Measurements from ENCODE around the gene WDR81.
A peak's percentile ranks its signal among the peaks of the same experiment; 100 is the strongest.

WDR81 gene

GRCh38 chr17:1774390-1775176 lies 50.1 kb downstream of the WDR81 start:
- no peak for DNase-seq
- TF ChIP-seq, protein P1, sequence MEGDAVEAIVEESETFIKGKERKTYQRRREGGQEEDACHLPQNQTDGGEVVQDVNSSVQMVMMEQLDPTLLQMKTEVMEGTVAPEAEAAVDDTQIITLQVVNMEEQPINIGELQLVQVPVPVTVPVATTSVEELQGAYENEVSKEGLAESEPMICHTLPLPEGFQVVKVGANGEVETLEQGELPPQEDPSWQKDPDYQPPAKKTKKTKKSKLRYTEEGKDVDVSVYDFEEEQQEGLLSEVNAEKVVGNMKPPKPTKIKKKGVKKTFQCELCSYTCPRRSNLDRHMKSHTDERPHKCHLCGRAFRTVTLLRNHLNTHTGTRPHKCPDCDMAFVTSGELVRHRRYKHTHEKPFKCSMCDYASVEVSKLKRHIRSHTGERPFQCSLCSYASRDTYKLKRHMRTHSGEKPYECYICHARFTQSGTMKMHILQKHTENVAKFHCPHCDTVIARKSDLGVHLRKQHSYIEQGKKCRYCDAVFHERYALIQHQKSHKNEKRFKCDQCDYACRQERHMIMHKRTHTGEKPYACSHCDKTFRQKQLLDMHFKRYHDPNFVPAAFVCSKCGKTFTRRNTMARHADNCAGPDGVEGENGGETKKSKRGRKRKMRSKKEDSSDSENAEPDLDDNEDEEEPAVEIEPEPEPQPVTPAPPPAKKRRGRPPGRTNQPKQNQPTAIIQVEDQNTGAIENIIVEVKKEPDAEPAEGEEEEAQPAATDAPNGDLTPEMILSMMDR (IDR thresholded peaks at IDR 0.05), result no peak
- peaks cover 8% of the 10 kb centered on the region for H3K4me1 Mint-ChIP-seq
- peaks cover 54% of the 10 kb centered on the region for H3K36me3 Mint-ChIP-seq (ENCODE audit: low read depth)
- H3K27me3 Mint-ChIP-seq (ENCODE audit: low read depth, poor library complexity), result no peaks in the 10 kb centered on the region
- no peaks in the 10 kb centered on the region for H3K9me3 Mint-ChIP-seq
- H3K27ac Mint-ChIP-seq, result no peak overlapping the region
- no peak overlapping the region for H3K4me3 Mint-ChIP-seq

- Mint-ChIP-seq H3K4me1 (no peaks in the 10 kb centered on the region), H3K9me3 (no peaks in the 10 kb centered on the region), H3K27me3 (ENCODE audit: low read depth, poor library complexity) (no peaks in the 10 kb centered on the region), H3K27ac (peak overlapping the region; percentile 81), H3K36me3 (ENCODE audit: low read depth) (peaks cover 56% of the 10 kb centered on the region), H3K4me3 (no peak overlapping the region)
- TF ChIP-seq, protein P1 (IDR thresholded peaks at IDR 0.05), result no peak
- no peak for DNase-seq
These were observed 51.8 kb downstream of the WDR81 start for GRCh38 chr17:1776328-1776727.

DNA sequence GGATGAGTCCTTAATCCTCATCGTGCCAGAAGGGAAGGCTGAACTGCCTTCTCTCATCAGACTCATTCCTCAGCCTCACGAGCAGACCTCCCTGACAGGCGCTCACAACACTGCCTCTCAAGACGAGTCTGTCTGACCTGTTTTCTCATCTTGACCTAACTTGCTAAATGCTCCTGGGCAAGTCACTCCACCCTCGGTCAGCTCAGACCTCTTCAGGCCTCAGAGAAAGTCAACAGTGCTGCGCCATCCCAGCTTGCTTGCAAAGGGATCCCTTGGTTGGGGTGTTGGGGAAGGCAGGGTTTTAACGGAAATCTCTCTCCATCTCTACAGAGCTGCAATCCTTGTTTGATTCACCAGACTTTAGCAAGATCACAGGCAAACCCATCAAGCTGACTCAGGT lies 52.4 kb downstream of the WDR81 start:
- no peak for DNase-seq
- TF ChIP-seq, protein P1 (IDR thresholded peaks at IDR 0.05), result no peak
- H3K4me3 Mint-ChIP-seq, result no peak overlapping the region
- no peaks in the 10 kb centered on the region for H3K9me3 Mint-ChIP-seq
- H3K27me3 Mint-ChIP-seq (ENCODE audit: low read depth, poor library complexity), result no peaks in the 10 kb centered on the region
- peak overlapping the region; percentile 91 for H3K27ac Mint-ChIP-seq
- peaks cover 56% of the 10 kb centered on the region for H3K36me3 Mint-ChIP-seq (ENCODE audit: low read depth)
- H3K4me1 Mint-ChIP-seq, result no peaks in the 10 kb centered on the region

- TF ChIP-seq, protein P1 (IDR thresholded peaks at IDR 0.05), result no peak
- no peak overlapping the region for H3K4me3 Mint-ChIP-seq
- H3K36me3 Mint-ChIP-seq (ENCODE audit: low read depth), result peaks cover 62% of the 10 kb centered on the region
- no peak for DNase-seq
- H3K27me3 Mint-ChIP-seq (ENCODE audit: low read depth, poor library complexity), result no peaks in the 10 kb centered on the region
- no peaks in the 10 kb centered on the region for H3K9me3 Mint-ChIP-seq
- peak overlapping the region; percentile 29 for H3K27ac Mint-ChIP-seq
- H3K4me1 Mint-ChIP-seq, result peaks cover 10% of the 10 kb centered on the region
These were observed 55.1 kb downstream of the WDR81 start for GRCh38 chr17:1779571-1780131.

GRCh38 chr17:1782171-1782567 lies 57.7 kb downstream of the WDR81 start:
- H3K27ac Mint-ChIP-seq, result no peak overlapping the region
- no peak overlapping the region for H3K4me3 Mint-ChIP-seq
- no peaks in the 10 kb centered on the region for H3K9me3 Mint-ChIP-seq
- no peak for DNase-seq
- peaks cover 61% of the 10 kb centered on the region for H3K36me3 Mint-ChIP-seq (ENCODE audit: low read depth)
- TF ChIP-seq, protein P1 (IDR thresholded peaks at IDR 0.05), result no peak
- no peaks in the 10 kb centered on the region for H3K27me3 Mint-ChIP-seq (ENCODE audit: low read depth, poor library complexity)
- peaks cover 11% of the 10 kb centered on the region for H3K4me1 Mint-ChIP-seq

DNA sequence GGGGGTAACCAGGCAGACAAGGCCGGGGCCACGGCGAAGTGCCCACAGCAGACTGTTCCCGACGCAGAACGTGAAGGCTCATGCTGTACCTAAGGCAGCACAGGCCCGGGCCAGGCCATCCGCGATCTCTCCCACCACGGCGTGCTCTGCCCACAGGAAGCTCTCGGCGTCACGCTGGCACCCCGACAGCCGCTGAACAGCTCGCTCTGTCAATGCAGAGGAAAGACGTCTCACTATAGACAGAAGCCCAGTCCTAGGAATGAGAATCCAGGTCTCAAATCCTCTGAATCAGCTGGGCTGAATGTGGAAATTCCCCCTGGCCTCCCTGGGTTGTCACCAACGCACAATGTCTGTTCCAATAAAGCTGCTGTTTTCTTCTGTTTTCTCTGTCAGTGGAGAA lies 58.8 kb downstream of the WDR81 start:
- DNase-seq, result no peak
- no peaks in the 10 kb centered on the region for H3K27me3 Mint-ChIP-seq (ENCODE audit: low read depth, poor library complexity)
- peaks cover 18% of the 10 kb centered on the region for H3K4me1 Mint-ChIP-seq
- no peaks in the 10 kb centered on the region for H3K9me3 Mint-ChIP-seq
- TF ChIP-seq, protein P1 (IDR thresholded peaks at IDR 0.05), result no peak
- H3K27ac Mint-ChIP-seq, result peak overlapping the region; percentile 63
- no peak overlapping the region for H3K4me3 Mint-ChIP-seq
- peaks cover 63% of the 10 kb centered on the region for H3K36me3 Mint-ChIP-seq (ENCODE audit: low read depth)
